Psoas muscle (tissue), 8 donors: ENCODE measurements around the gene METTL17. TPM values are rescaled to one million over a fixed set of nuclear protein-coding genes. Genes with fewer than 3 reads are reported as not detected.
A peak's percentile ranks its signal among the peaks of the same experiment; 100 is the strongest.

ENCODE experiments used
- ATAC-seq, 4 donors: fragments of 200-7000 bp; cut with Tn5 transposase; one replicate each; pipeline ENCODE4 v1.9.1; 2020; ENCODE audit warnings: moderate library complexity in 3 of 4, mild to moderate bottlenecking in 2 of 4
- DNase-seq, 2 donors: peaks; one replicate each; pipeline ENCODE4 v3.0.0-alpha.2; 2020
- H3K27ac ChIP-seq: fragments of 200-600 bp; one replicate; pipeline ENCODE4 v1.8.0; 2022
- H3K27me3 ChIP-seq, 3 donors: fragments of 200-600 bp in 1 of 3; one replicate each; pipeline versions ENCODE4 v1.6.1 to v1.8.0; 2013 to 2022; ENCODE audit warnings: low read length in 2 of 3, mild to moderate bottlenecking in 2 of 3, moderate library complexity in 1 of 3; ENCODE audit not compliant: insufficient read depth in 3 of 3
- H3K36me3 ChIP-seq, 2 donors: fragments of 200-600 bp in 1 of 2; one replicate each; pipeline versions ENCODE4 v1.6.1 to v1.8.0; 2013 to 2022; ENCODE audit warnings: low read depth in 1 of 2, mild to moderate bottlenecking in 1 of 2, moderate library complexity in 1 of 2; ENCODE audit not compliant: insufficient read depth in 1 of 2
- H3K4me1 ChIP-seq: fragments of 200-600 bp; one replicate; pipeline ENCODE4 v1.8.0; 2022
- H3K4me3 ChIP-seq: fragments of 200-600 bp; one replicate; pipeline ENCODE4 v1.8.0; 2022; ENCODE audit warnings: mild to moderate bottlenecking
- H3K9me3 ChIP-seq: fragments of 200-600 bp; one replicate; pipeline ENCODE4 v1.8.0; 2022
- WGBS, 3 donors: extraction: QIAGEN DNeasy Blood & Tissue Kit; methylation state at CpG; one replicate each; pipeline versions ENCODE4 v1.1.6 to v1.1.7; 2013; 5-methylcytosine and 5-hydroxymethylcytosine counted together
- intact Hi-C, 2 donors: fragments of 100-400 bp; cut with DNase I; formaldehyde crosslinking; loops; one replicate each; pipeline versions ENCODE4 v1.11.0 to v1.14.2; 2022
- polyA plus RNA-seq, 3 donors: library from polyadenylated mRNA; stranded (reverse); fragments of 200-250 nt; gene quantifications; one replicate each; pipeline ENCODE4 v1.2.3, GENCODE V29; 2013
- total RNA-seq, 4 donors: library from RNA; stranded (reverse); fragmentation: NEBNext Ultra II Directional in 2 of 4; extraction: Animal tissue kit (Norgen Biotek cat#: 25700) in 2 of 4; gene quantifications; one replicate each; pipeline versions ENCODE4 v1.2.1 to v1.2.4, GENCODE V29; 2021 to 2023
- TF ChIP-seq, protein P1 (sequence below): fragments of 200-600 bp; IDR thresholded peaks from one replicate; pipeline ENCODE4 v1.8.0; 2022; ENCODE audit warnings: antibody characterized with exemption
- donor health status: healthy with polysubstance abuse.
- donor health status: DM: no; HTN: no; CAD: no; lungs with moderate emphysema.
- donor health status: Bipolar disorder and iron deficiency.
- donor health status: healthy.
- donor health status: DM: yes; HTN: yes; CAD: no.
- donor health status: DM: no; HTN: no; CAD: no.
- donor health status: DM: no; HTN: no; CAD: no.
- donor health status: DM: yes; HTN: yes; CAD: no.

Gene METTL17
- total and polyA plus RNA-seq, 7 donors = 24.6 to 55.7 (median 38.0) TPM

DNA sequence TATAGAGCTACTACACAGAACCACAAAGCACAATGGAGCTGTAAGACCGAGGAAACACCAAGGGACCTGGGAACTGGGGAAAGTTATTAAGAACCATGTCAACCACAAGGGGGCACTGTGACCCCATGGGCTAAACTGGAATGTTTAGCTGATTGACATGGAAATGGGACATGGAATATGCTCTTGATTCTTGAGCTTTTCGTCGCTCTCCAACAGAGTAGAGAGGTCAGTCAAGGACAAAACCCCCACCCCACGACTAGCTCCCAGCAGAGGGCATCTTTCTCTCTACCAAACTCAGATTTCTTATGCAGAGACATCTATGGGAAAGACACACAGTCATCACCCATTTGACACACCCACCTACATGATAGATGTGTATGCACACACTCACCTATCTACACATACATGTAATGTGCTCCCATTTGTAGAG lies 25.0 kb downstream of the METTL17 start:
- DNase-seq = peak; percentile 81 to 90
- TF ChIP-seq, protein P1, sequence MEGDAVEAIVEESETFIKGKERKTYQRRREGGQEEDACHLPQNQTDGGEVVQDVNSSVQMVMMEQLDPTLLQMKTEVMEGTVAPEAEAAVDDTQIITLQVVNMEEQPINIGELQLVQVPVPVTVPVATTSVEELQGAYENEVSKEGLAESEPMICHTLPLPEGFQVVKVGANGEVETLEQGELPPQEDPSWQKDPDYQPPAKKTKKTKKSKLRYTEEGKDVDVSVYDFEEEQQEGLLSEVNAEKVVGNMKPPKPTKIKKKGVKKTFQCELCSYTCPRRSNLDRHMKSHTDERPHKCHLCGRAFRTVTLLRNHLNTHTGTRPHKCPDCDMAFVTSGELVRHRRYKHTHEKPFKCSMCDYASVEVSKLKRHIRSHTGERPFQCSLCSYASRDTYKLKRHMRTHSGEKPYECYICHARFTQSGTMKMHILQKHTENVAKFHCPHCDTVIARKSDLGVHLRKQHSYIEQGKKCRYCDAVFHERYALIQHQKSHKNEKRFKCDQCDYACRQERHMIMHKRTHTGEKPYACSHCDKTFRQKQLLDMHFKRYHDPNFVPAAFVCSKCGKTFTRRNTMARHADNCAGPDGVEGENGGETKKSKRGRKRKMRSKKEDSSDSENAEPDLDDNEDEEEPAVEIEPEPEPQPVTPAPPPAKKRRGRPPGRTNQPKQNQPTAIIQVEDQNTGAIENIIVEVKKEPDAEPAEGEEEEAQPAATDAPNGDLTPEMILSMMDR = peak; percentile 99
- peak; percentile 74 to 86 (median 82) for ATAC-seq
- peaks cover 54% of the 10 kb centered on the region for H3K4me1 ChIP-seq
- no peaks in the 10 kb centered on the region for H3K27me3 ChIP-seq
- no peaks in the 10 kb centered on the region for H3K9me3 ChIP-seq
- H3K4me3 ChIP-seq = peak overlapping the region; percentile 23
- H3K36me3 ChIP-seq = peaks cover 2 to 38% of the 10 kb centered on the region in 2 donors
- peak overlapping the region; percentile 63 for H3K27ac ChIP-seq
- intact Hi-C loops = loop anchor here (1.0 to 5.0 kb wide), 4 partner anchors 25 to 90 kb away; no protein-coding TSS in a partner anchor
- WGBS, 3 donors = 0 to 1% (median 1%) methylated on average over 4 of the region's 4 CpGs

GRCh38 chr14:21015312-21015711 lies 25.5 kb downstream of the METTL17 start:
- Histone ChIP-seq H3K4me3 (peak overlapping the region; percentile 23), H3K27ac (peak overlapping the region; percentile 63), H3K36me3 (peaks cover 2 to 44% of the 10 kb centered on the region in 2 donors), H3K9me3 (no peaks in the 10 kb centered on the region), H3K27me3 (no peaks in the 10 kb centered on the region), H3K4me1 (peaks cover 58% of the 10 kb centered on the region)
- TF ChIP-seq, protein P1 = no peak
- 20 to 26% (median 24%) methylated on average over 6 of the region's 6 CpGs for WGBS, 3 donors
- intact Hi-C loops = loop anchor here (2.0 to 5.0 kb wide), 2 partner anchors 77 to 89 kb away; no protein-coding TSS in a partner anchor
- DNase-seq = peak in 1 of 2 donors; percentile 63
- ATAC-seq = peak; percentile 73 to 87 (median 83)

GRCh38 chr14:21016413-21017190 lies 26.8 kb downstream of the METTL17 start:
- intact Hi-C loops = loop anchor here in 1 of 2 donors (5.0 kb wide), 1 partner anchor 76 kb away; no protein-coding TSS in a partner anchor
- H3K36me3 ChIP-seq = peaks cover 2 to 56% of the 10 kb centered on the region in 2 donors
- WGBS, 3 donors = 49 to 67% (median 55%) methylated on average over 9 of the region's 9 CpGs
- H3K27me3 ChIP-seq = no peaks in the 10 kb centered on the region
- ATAC-seq = no peak
- H3K4me3 ChIP-seq = no peak overlapping the region
- TF ChIP-seq, protein P1 = no peak
- peak overlapping the region; percentile 50 for H3K27ac ChIP-seq
- H3K9me3 ChIP-seq = no peaks in the 10 kb centered on the region
- no peak for DNase-seq
- peaks cover 71% of the 10 kb centered on the region for H3K4me1 ChIP-seq

DNA sequence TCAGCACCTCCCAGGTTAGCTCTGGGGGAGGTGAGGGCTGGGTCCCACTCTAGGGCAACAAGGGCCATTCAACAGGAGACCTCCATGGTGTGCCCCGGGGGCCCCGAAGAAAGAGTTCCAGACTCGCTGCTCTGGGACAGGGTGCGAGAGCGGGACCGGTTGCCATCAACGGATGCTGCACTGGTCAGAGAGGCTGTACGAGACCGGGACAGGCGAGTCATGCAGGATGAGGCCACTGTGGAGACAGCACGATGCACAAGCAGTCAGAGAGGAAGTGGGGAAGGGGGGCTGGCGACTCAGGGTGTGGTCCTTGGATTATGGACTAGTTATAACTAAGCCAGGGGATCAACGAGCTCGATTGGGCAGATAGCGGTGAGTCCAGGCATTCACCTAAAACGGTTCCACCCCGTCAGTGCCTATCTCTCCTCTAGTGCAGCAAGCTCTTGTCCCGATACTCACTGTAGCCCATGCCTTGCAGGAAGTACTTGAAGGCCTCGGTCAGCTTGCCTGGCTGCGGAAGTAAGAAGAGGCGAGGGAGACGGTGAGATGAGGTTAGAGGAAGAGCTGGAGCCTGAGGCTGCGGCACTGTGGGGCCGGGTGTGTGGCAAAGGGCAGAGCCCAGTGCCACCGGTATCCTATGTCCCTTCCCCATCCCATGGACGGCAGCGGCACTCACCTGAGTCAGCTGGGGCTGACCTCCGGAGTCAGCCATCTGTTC lies 27.9 kb downstream of the METTL17 start:
- WGBS, 3 donors = 51 to 58% (median 55%) methylated on average over 27 to 28 of the region's 28 CpGs
- TF ChIP-seq, protein P1 = no peak
- peaks cover 2 to 67% of the 10 kb centered on the region in 2 donors for H3K36me3 ChIP-seq
- H3K4me1 ChIP-seq = peaks cover 80% of the 10 kb centered on the region
- ATAC-seq (no peak), DNase-seq (no peak)
- peak overlapping the region; percentile 13 for H3K27ac ChIP-seq
- H3K9me3 ChIP-seq = no peaks in the 10 kb centered on the region
- peak overlapping the region; percentile 12 for H3K4me3 ChIP-seq
- H3K27me3 ChIP-seq = no peaks in the 10 kb centered on the region
- intact Hi-C loops = loop anchor here in 1 of 2 donors (5.0 kb wide), 1 partner anchor 75 kb away; no protein-coding TSS in a partner anchor
